ENCODE data around the gene RTTN.

- TF ChIP-seq EZH2 (IDR thresholded peaks at IDR 0.05; ENCODE audit: low read depth) (no peak), CTCF (conservative IDR thresholded peaks at IDR 0.05) (no peak)
Measured at GRCh38 chr18:70085641-70086040, 119.8 kb downstream of the RTTN start.

Measured in PC-9 (cell line).